Ovary (tissue), 3 donors: Measurements from ENCODE around the gene CHURC1.

Experiments used
- POLR2A ChIP-seq: fragments of 450-650 bp; IDR thresholded peaks from one replicate; pipeline ENCODE4 v1.6.1; 2017; ENCODE audit warnings: antibody characterized with exemption, mild to moderate bottlenecking, moderate library complexity
- TF ChIP-seq, protein P1 (sequence below), 3 donors: fragments of 450-650 bp in 2 of 3; fragments of 200-600 bp in 1 of 3; IDR thresholded peaks; one replicate each; pipeline versions ENCODE4 v1.5.1 to v1.8.0; 2016 to 2022; ENCODE audit warnings: antibody characterized with exemption in 3 of 3, mild to moderate bottlenecking in 1 of 3
- donor health status: DM: no; HTN: no; CAD: no.

DNA sequence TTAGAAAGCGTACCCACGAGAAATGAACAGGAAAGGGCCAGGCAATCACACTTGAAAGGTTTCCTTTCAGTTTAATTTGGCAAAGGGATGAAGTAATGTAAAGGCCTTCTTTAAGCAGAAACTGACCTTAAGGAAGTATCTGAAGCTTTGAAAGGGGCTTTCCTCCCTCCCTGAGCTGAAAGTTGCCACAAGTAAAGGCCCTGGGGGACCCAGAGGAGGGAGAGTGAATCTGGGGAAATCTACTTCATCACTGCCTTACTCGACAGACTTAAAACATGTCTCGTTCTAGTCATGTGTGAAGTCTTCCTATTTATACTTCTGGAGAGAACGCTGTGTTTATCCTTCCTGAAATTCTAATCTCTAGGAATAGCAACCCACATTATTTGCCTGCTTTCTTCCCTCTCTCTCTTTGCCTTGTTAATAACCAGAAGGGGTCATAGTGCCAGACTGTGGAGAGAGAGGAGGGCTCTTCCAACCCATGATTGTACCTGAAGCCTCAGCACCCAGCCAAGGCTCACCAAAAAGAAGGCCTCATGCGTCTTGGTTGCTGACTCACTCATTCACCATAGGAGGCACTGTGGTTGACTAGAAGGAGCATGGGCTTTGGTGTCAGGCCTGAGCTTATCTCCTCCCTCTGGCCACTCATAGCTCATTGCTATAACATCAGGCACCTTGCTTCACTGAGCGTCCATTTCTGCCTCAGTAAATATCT, 38.5 kb downstream of the CHURC1 start:
- TF ChIP-seq, protein P1, sequence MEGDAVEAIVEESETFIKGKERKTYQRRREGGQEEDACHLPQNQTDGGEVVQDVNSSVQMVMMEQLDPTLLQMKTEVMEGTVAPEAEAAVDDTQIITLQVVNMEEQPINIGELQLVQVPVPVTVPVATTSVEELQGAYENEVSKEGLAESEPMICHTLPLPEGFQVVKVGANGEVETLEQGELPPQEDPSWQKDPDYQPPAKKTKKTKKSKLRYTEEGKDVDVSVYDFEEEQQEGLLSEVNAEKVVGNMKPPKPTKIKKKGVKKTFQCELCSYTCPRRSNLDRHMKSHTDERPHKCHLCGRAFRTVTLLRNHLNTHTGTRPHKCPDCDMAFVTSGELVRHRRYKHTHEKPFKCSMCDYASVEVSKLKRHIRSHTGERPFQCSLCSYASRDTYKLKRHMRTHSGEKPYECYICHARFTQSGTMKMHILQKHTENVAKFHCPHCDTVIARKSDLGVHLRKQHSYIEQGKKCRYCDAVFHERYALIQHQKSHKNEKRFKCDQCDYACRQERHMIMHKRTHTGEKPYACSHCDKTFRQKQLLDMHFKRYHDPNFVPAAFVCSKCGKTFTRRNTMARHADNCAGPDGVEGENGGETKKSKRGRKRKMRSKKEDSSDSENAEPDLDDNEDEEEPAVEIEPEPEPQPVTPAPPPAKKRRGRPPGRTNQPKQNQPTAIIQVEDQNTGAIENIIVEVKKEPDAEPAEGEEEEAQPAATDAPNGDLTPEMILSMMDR (IDR thresholded peaks at IDR 0.05): no peak
- no peak for TF ChIP-seq POLR2A
